H1 (cell line): ENCODE measurements around the gene FMN2. TPM values are rescaled to one million over a fixed set of nuclear protein-coding genes. Genes with fewer than 3 reads are reported as not detected.

ENCODE experiments used
- CTCF ChIA-PET: fragments of 300-600 bp; sonication (Branson Sonifier 250); formaldehyde crosslinking; loops from one replicate; lab custom pipeline; 2021; ENCODE audit not compliant: partially characterized antibody; lab: Charles Lee
- POLR2A ChIA-PET: fragments of 300-600 bp; sonication (Branson Sonifier 250); formaldehyde crosslinking; loops from one replicate; lab custom pipeline; 2021; ENCODE audit warnings: inconsistent platforms; ENCODE audit not compliant: partially characterized antibody; lab: Charles Lee
- DNase-seq, 2 experiments: peaks; one replicate each; pipeline versions ENCODE4 v3.0.0 to v3.0.0-alpha.2; 2010 to 2022; ENCODE audit warnings: low spot score in 2 of 2, low read depth in 1 of 2, mixed read lengths in 1 of 2
- FAIRE-seq: peaks from 2 replicates; lab custom pipeline; 2011; peaks lifted over from hg19 to GRCh38; lab: Jason Lieb, UNC
- H2AFZ ChIP-seq: 2 replicates; pipeline ENCODE4 v1.8.1; 2012; ENCODE audit warnings: low read length, inconsistent platforms
- H2AK5ac ChIP-seq: 2 replicates; pipeline ENCODE4 v1.6.1; 2013; ENCODE audit warnings: low read depth, low read length
- H2BK120ac ChIP-seq: replicated peaks from 2 replicates; pipeline ENCODE3; 2013; ENCODE audit warnings: low read depth, low read length, inconsistent platforms
- H2BK12ac ChIP-seq: 2 replicates; pipeline ENCODE4 v1.6.1; 2013; ENCODE audit warnings: low read depth, low read length
- H2BK15ac ChIP-seq: 2 replicates; pipeline ENCODE4 v1.6.1; 2013; ENCODE audit warnings: low read length
- H2BK20ac ChIP-seq: 2 replicates; pipeline ENCODE4 v1.6.1; 2013; ENCODE audit warnings: low read length
- H2BK5ac ChIP-seq: 2 replicates; pipeline ENCODE4 v1.6.1; 2013; ENCODE audit warnings: low read depth, low read length
- H3K14ac ChIP-seq: 2 replicates; pipeline ENCODE4 v1.6.1; 2013; ENCODE audit warnings: inconsistent platforms; ENCODE audit not compliant: insufficient read length
- H3K18ac ChIP-seq: 2 replicates; pipeline ENCODE4 v1.6.1; 2013; ENCODE audit warnings: low read length; ENCODE audit errors: extremely low read depth
- H3K23ac ChIP-seq: 2 replicates; pipeline ENCODE4 v1.6.1; 2013; ENCODE audit warnings: inconsistent platforms; ENCODE audit not compliant: insufficient read length
- H3K23me2 ChIP-seq: 2 replicates; pipeline ENCODE4 v1.6.1; 2013; ENCODE audit warnings: low read depth, low read length
- H3K27ac ChIP-seq: 2 replicates; pipeline ENCODE4 v1.6.1; 2011; ENCODE audit warnings: low read depth, low read length, inconsistent platforms
- H3K27me3 ChIP-seq, 4 experiments: replicated peaks in 1 of 4; 1 replicate in 1 of 4; 2 replicates in 3 of 4; pipeline versions ENCODE4 v1.6.1 to v1.8.1; 2011 to 2013; ENCODE audit warnings: low read length in 3 of 4, mild to moderate bottlenecking in 3 of 4, inconsistent platforms in 2 of 4, mixed read lengths in 2 of 4, moderate library complexity in 1 of 4; ENCODE audit not compliant: control insufficient read depth in 3 of 4, insufficient read depth in 3 of 4; ENCODE audit errors: extremely low read depth in 1 of 4
- H3K36me3 ChIP-seq, 4 experiments: 2 replicates each; pipeline versions ENCODE4 v1.6.1 to v1.8.1; 2011 to 2013; ENCODE audit warnings: mild to moderate bottlenecking in 4 of 4, low read length in 3 of 4, moderate library complexity in 2 of 4, control low read depth in 1 of 4, inconsistent platforms in 1 of 4; ENCODE audit not compliant: insufficient read depth in 4 of 4, control insufficient read depth in 2 of 4
- H3K4ac ChIP-seq: replicated peaks from 2 replicates; pipeline ENCODE3; 2013; ENCODE audit warnings: low read length, low read depth, mixed read lengths, inconsistent platforms; ENCODE audit not compliant: insufficient read length
- H3K4me1 ChIP-seq, 4 experiments: replicated peaks in 1 of 4; 1 replicate in 1 of 4; 2 replicates in 3 of 4; pipeline versions ENCODE4 v1.6.1 to v1.8.1; 2011 to 2013; ENCODE audit warnings: low read length in 3 of 4, inconsistent platforms in 2 of 4, mixed read lengths in 1 of 4; ENCODE audit not compliant: insufficient read depth in 4 of 4, control insufficient read depth in 3 of 4
- H3K4me2 ChIP-seq, 2 experiments: 2 replicates each; pipeline versions ENCODE4 v1.6.1 to v1.8.1; 2011 to 2013; ENCODE audit warnings: low read depth in 2 of 2, low read length in 2 of 2, control low read depth in 1 of 2, inconsistent platforms in 1 of 2, mild to moderate bottlenecking in 1 of 2; ENCODE audit not compliant: insufficient read depth in 1 of 2
- H3K4me3 ChIP-seq, 4 experiments: fragments of 200-600, 300-600 bp in 1 of 4; sonication (generic), shearing (Covaris generic), sonication (Bioruptor Twin) in 1 of 4; 2 replicates each; pipeline versions ENCODE4 v1.5.1 to v1.8.1; 2011 to 2016; ENCODE audit warnings: low read length in 4 of 4, low read depth in 3 of 4, control low read depth in 2 of 4, inconsistent platforms in 2 of 4, mild to moderate bottlenecking in 2 of 4, mixed read lengths in 1 of 4, moderate library complexity in 1 of 4; ENCODE audit not compliant: insufficient read depth in 2 of 4; ENCODE audit errors: extremely low read depth in 1 of 4
- H3K56ac ChIP-seq: replicated peaks from 2 replicates; pipeline ENCODE3; 2013; ENCODE audit warnings: low read depth, mild to moderate bottlenecking, mixed read lengths, low read length, inconsistent platforms; ENCODE audit not compliant: insufficient read length
- H3K79me1 ChIP-seq: 2 replicates; pipeline ENCODE4 v1.6.1; 2013; ENCODE audit warnings: low read depth, low read length, control low read depth
- H3K79me2 ChIP-seq, 2 experiments: 2 replicates each; pipeline versions ENCODE4 v1.6.1 to v1.8.1; 2012 to 2013; ENCODE audit warnings: low read length in 2 of 2, mild to moderate bottlenecking in 2 of 2, inconsistent platforms in 1 of 2; ENCODE audit not compliant: insufficient read depth in 2 of 2, control insufficient read depth in 1 of 2
- H3K9ac ChIP-seq, 4 experiments: replicated peaks in 1 of 4; 1 replicate in 1 of 4; 2 replicates in 3 of 4; pipeline versions ENCODE4 v1.6.1 to v1.8.1; 2011 to 2013; ENCODE audit warnings: low read depth in 3 of 4, low read length in 3 of 4, control low read depth in 2 of 4, mild to moderate bottlenecking in 2 of 4, moderate library complexity in 2 of 4, inconsistent platforms in 1 of 4; ENCODE audit errors: extremely low read depth in 1 of 4
- H3K9me3 ChIP-seq, 2 experiments: 2 replicates each; pipeline versions ENCODE4 v1.6.1 to v1.8.1; 2012 to 2013; ENCODE audit warnings: mild to moderate bottlenecking in 2 of 2, moderate library complexity in 2 of 2, control low read depth in 1 of 2, inconsistent platforms in 1 of 2, low read depth in 1 of 2, low read length in 1 of 2, mixed read lengths in 1 of 2; ENCODE audit not compliant: insufficient read depth in 2 of 2
- H4K20me1 ChIP-seq, 2 experiments: replicated peaks in 1 of 2; 2 replicates each; pipeline versions ENCODE3 to v1.8.1; 2011 to 2013; ENCODE audit warnings: inconsistent platforms in 2 of 2, low read length in 2 of 2, mild to moderate bottlenecking in 1 of 2; ENCODE audit not compliant: insufficient read depth in 2 of 2, control insufficient read depth in 1 of 2
- H4K5ac ChIP-seq: 2 replicates; pipeline ENCODE4 v1.6.1; 2013; ENCODE audit warnings: low read length, low read depth, mixed read lengths, inconsistent platforms; ENCODE audit not compliant: insufficient read length
- H4K8ac ChIP-seq: 2 replicates; pipeline ENCODE4 v1.8.0; 2013; ENCODE audit warnings: mild to moderate bottlenecking, moderate library complexity, low read length, inconsistent platforms; ENCODE audit not compliant: insufficient read depth; ENCODE audit errors: extremely low read depth
- H4K91ac ChIP-seq: replicated peaks from 2 replicates; pipeline ENCODE3; 2013; ENCODE audit warnings: low read length, mixed read lengths, inconsistent platforms; ENCODE audit not compliant: insufficient read length
- BCL11A ChIP-seq, 2 experiments: IDR thresholded peaks; one replicate each; pipeline ENCODE4 v1.6.1; 2011; ENCODE audit warnings: low read depth in 2 of 2, low read length in 2 of 2, mild to moderate bottlenecking in 2 of 2
- EP300 ChIP-seq, 2 experiments: IDR thresholded peaks; 1 replicate in 1 of 2; 2 replicates in 1 of 2; pipeline ENCODE4 v1.6.1; 2011 to 2012; ENCODE audit warnings: low read depth in 2 of 2, low read length in 2 of 2, mild to moderate bottlenecking in 2 of 2, borderline replicate concordance in 1 of 2, inconsistent platforms in 1 of 2, moderate library complexity in 1 of 2
- GTF2F1 ChIP-seq: IDR thresholded peaks from 2 replicates; pipeline ENCODE4 v1.6.1; 2012; ENCODE audit warnings: low read depth, low read length, improper control_type of control experiment, borderline replicate concordance
- JUND ChIP-seq: IDR thresholded peaks from 2 replicates; pipeline ENCODE4 v1.6.1; 2011; ENCODE audit warnings: mild to moderate bottlenecking, improper control_type of control experiment, low read length
- NANOG ChIP-seq: IDR thresholded peaks from 2 replicates; pipeline ENCODE4 v1.6.1; 2011; ENCODE audit warnings: low read length, low read depth, mild to moderate bottlenecking, inconsistent platforms; ENCODE audit not compliant: insufficient read depth, poor library complexity, severe bottlenecking
- NRF1 ChIP-seq: IDR thresholded peaks from 2 replicates; pipeline ENCODE4 v1.6.1; 2011; ENCODE audit warnings: mild to moderate bottlenecking, low read depth, low read length, improper control_type of control experiment
- PHF8 ChIP-seq: fragments of 200-600 bp; sonication (generic); conservative IDR thresholded peaks from 2 replicates; pipeline ENCODE4 v1.7.1; 2012; ENCODE audit warnings: low read depth, mild to moderate bottlenecking, inconsistent platforms, low read length, moderate library complexity
- POLR2AphosphoS5 ChIP-seq: IDR thresholded peaks from 2 replicates; pipeline ENCODE4 v1.6.1; 2011; ENCODE audit warnings: low read depth, low read length
- RXRA ChIP-seq: IDR thresholded peaks from 2 replicates; pipeline ENCODE4 v1.6.1; 2011; ENCODE audit warnings: low read depth, mild to moderate bottlenecking, low read length, moderate library complexity; ENCODE audit not compliant: insufficient read depth
- WGBS, 2 experiments: shearing (Covaris generic) in 1 of 2; methylation state at CpG; one replicate each; pipeline versions ENCODE4 v1.1.6 to v1.1.7; 2013 to 2015; ENCODE audit warnings: low lambda C conversion rate in 2 of 2, mixed read lengths in 2 of 2, inconsistent platforms in 1 of 2, low coverage in 1 of 2, missing lambda C conversion rate in 1 of 2; ENCODE audit not compliant: insufficient replicate concordance in 2 of 2, insufficient coverage in 1 of 2, insufficient read length in 1 of 2; ENCODE audit errors: extremely low coverage in 1 of 2, missing lambda C conversion rate in 1 of 2; 5-methylcytosine and 5-hydroxymethylcytosine counted together
- polyA plus RNA-seq, 7 experiments: library from polyadenylated mRNA; depleted of rRNA in 3 of 7; stranded (reverse) in 5 of 7; unstranded in 2 of 7; fragments of >200 nt in 5 of 7; fragments of 200-250 nt in 2 of 7; gene quantifications; 1 replicate in 5 of 7; 2 replicates in 1 of 7; 4 replicates in 1 of 7; pipeline versions ENCODE4 v1.2.1 to v1.2.3, GENCODE V29; 2011 to 2013; ENCODE audit warnings: missing spikeins in 2 of 7, mixed read lengths in 2 of 7
- total RNA-seq: library from RNA; stranded (reverse); fragmentation: NEBNext Ultra II Directional; extraction: Animal tissue kit (Norgen Biotek cat#: 25700); gene quantifications from 2 replicates; pipeline ENCODE4 v1.2.1, GENCODE V29; 2021
- TF ChIP-seq, protein P1 (sequence below): IDR thresholded peaks from 2 replicates; pipeline ENCODE4 v1.6.1; 2012; ENCODE audit warnings: inconsistent platforms

FMN2 gene
- total and polyA plus RNA-seq, 2 of the 8 experiments (the other 6 are each of a cell fraction or from before 2014, with no cell fraction given) = 0.83 to 2.0 TPM

DNA sequence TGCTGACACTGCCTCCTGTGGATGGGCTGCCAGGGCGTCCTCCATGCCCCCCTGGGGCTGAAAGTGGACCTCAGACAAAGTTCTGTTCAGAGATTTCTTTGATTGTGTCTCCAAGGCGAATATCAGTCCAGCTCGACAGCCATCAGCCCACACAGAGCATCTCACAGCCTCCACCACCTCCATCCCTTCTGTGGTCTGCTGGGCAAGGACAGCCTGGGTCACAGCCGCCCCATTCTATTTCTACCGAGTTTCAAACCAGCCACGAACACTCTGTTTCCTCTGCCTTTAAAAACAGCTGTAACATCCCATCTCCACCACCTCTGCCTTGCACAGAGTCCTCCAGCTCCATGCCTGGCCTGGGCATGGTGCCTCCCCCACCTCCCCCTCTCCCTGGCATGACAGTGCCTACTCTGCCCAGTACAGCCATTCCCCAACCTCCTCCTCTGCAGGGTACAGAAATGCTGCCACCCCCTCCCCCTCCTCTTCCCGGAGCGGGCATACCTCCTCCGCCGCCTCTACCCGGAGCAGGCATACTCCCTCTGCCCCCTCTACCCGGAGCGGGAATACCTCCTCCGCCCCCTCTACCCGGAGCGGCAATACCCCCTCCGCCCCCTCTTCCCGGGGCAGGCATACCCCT, 115.5 kb downstream of the FMN2 start:
- Histone ChIP-seq H3K36me3 (peaks cover 0 to 2% (median 0%) of the 10 kb centered on the region in 4 experiments; a peak in 1 of 8 replicates), H2AFZ (no peak overlapping the region), H3K14ac (no peak overlapping the region), H3K79me2 (no peaks in the 10 kb centered on the region), H3K27me3 (no peaks in the 10 kb centered on the region), H2BK5ac (no peak overlapping the region), H3K9me3 (peaks cover 0 to 6% of the 10 kb centered on the region in 2 experiments; a peak in 2 of 4 replicates), H2BK12ac (no peak overlapping the region), H3K56ac (no peak overlapping the region), H2AK5ac (no peak overlapping the region), H3K4me1 (no peaks in the 10 kb centered on the region), H3K79me1 (no peaks in the 10 kb centered on the region), H4K20me1 (no peaks in the 10 kb centered on the region), H4K91ac (no peak overlapping the region), H2BK20ac (no peak overlapping the region), H3K23me2 (no peaks in the 10 kb centered on the region), H3K23ac (no peak overlapping the region), H3K27ac (no peak overlapping the region), H3K4me2 (no peak overlapping the region), H3K4ac (no peak overlapping the region), H2BK120ac (no peak overlapping the region), H3K4me3 (no peak overlapping the region), H2BK15ac (no peak overlapping the region), H3K9ac (no peak overlapping the region), H3K18ac (no peak overlapping the region), H4K5ac (no peak overlapping the region), H4K8ac (no peak overlapping the region)
- WGBS, 2 experiments = 76% methylated on average over 6 of the region's 18 CpGs; no CpG with 5 or more reads in 1 of the 2 experiments
- FAIRE-seq (no peak), DNase-seq (no peak)
- POLR2A ChIA-PET = no interaction called here
- CTCF ChIA-PET = no interaction called here
- TF ChIP-seq NANOG (no peak), RXRA (no peak), NRF1 (no peak), BCL11A (IDR thresholded peaks at IDR 0.05; ENCODE audit: low read depth in 2 of 2, low read length in 2 of 2) (no peak), JUND (no peak), EP300 (IDR thresholded peaks at IDR 0.05; ENCODE audit: borderline replicate concordance in 1 of 2, low read depth in 2 of 2, low read length in 2 of 2) (no peak), PHF8 (no peak), POLR2AphosphoS5 (no peak), GTF2F1 (no peak)
- TF ChIP-seq, protein P1, sequence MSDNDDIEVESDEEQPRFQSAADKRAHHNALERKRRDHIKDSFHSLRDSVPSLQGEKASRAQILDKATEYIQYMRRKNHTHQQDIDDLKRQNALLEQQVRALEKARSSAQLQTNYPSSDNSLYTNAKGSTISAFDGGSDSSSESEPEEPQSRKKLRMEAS = no peak
